ENCODE results near the gene IGF1R. TPM values are rescaled to one million over a fixed set of nuclear protein-coding genes. Genes with fewer than 3 reads are reported as not detected.

IGF1R gene
- total and polyA plus RNA-seq, 2 of the 8 experiments (the other 6 are each of a cell fraction or from before 2014, with no cell fraction given): 32.9 to 109 TPM

- no peak for TF ChIP-seq ATF2 (IDR thresholded peaks at IDR 0.05; ENCODE audit: low read length)
- no peak for TF ChIP-seq E2F6 (IDR thresholded peaks at IDR 0.05)
- TF ChIP-seq SP4 (IDR thresholded peaks at IDR 0.05; ENCODE audit: low read length): no peak
- no peak for TF ChIP-seq ZNF274 (IDR thresholded peaks at IDR 0.05; ENCODE audit: borderline replicate concordance, extremely low read depth, low read length)
- no peak for TF ChIP-seq KDM4A (IDR thresholded peaks at IDR 0.05; ENCODE audit: low read depth, low read length, severe bottlenecking)
- no peak for TF ChIP-seq SUZ12 (IDR thresholded peaks at IDR 0.05; ENCODE audit: low read length)
- TF ChIP-seq CHD7 (IDR thresholded peaks at IDR 0.05; ENCODE audit: insufficient replicate concordance, low read length): no peak
- TF ChIP-seq SIRT6 (IDR thresholded peaks at IDR 0.05; ENCODE audit: low read length): no peak
Observed at GRCh38 chr15:98711810-98712209, 63.5 kb downstream of the IGF1R start (continued).
